ENCODE data around the gene TCEANC2.
"Not testable (repeated sequence)": the region's sequence is repeated elsewhere in the genome, so short reads cannot be mapped to it uniquely, and the experiment has no call there.

TCEANC2 gene

DNA sequence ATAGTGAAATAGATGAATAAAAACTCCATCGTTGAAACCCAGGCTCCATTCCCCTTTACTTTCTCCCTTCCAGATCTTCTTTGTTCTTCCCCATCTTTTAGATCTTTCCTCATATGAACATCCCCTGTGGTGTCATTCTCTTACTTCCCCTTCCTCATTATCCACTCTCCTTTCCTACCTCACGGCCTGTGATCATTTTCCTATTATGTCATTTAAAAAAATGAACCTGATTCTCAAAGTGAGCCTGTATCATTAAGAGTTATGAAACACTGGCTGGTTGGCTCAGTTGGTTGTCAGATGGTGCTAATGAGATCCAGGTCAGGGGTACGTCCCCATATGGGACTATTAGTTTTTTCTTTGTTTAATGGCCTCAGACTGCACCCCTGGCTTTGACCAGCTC is 38.3 kb downstream of the TCEANC2 start:
- FAIRE-seq (no peak), DNase-seq (ENCODE audit: insufficient read length, low spot score) (no peak)
- TF ChIP-seq, protein P1, sequence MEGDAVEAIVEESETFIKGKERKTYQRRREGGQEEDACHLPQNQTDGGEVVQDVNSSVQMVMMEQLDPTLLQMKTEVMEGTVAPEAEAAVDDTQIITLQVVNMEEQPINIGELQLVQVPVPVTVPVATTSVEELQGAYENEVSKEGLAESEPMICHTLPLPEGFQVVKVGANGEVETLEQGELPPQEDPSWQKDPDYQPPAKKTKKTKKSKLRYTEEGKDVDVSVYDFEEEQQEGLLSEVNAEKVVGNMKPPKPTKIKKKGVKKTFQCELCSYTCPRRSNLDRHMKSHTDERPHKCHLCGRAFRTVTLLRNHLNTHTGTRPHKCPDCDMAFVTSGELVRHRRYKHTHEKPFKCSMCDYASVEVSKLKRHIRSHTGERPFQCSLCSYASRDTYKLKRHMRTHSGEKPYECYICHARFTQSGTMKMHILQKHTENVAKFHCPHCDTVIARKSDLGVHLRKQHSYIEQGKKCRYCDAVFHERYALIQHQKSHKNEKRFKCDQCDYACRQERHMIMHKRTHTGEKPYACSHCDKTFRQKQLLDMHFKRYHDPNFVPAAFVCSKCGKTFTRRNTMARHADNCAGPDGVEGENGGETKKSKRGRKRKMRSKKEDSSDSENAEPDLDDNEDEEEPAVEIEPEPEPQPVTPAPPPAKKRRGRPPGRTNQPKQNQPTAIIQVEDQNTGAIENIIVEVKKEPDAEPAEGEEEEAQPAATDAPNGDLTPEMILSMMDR (IDR thresholded peaks at IDR 0.05; ENCODE audit: insufficient read depth, missing control alignments): no peak

- FAIRE-seq (no peak), DNase-seq (ENCODE audit: insufficient read length, low spot score) (no peak)
- TF ChIP-seq, protein P1 (IDR thresholded peaks at IDR 0.05; ENCODE audit: insufficient read depth, missing control alignments): no peak
Measured at GRCh38 chr1:54094001-54094729, 40.8 kb downstream of the TCEANC2 start.

- not testable (repeated sequence) for DNase-seq (ENCODE audit: insufficient read length, low spot score); FAIRE-seq
Measured at GRCh38 chr1:54094730-54095105, 41.3 kb downstream of the TCEANC2 start.

DNA sequence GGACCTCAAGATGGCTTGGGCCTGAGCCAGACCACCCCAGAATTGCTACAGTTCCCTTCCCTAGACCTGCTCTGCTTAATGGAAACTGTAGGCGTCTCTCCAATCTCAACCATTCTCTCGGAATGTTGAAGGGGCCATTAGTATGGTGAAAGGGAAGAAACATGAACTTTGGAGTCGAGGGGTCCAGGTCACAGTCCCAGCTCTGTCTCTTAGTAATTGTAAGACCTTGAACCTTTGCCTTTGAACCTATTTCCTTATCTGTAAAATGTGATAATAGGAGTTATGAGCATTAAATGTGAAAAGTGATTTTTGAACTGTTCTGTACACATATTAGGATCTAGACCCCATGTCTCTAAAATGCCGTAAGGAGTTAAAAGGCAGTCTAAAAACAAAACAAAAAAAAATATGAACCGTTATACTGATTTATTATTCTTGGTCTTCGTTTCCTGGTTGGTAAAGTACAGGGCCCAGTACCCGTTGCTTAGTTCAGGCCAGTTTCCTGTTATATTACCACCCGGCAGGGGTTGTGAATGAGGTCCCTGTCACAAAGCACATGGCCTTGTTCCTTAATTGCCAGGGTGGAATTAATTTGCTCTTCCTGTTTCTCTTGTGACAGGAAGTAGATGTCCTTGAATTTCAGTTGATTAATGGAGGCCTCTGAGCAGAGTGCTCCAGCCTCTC is 42.3 kb downstream of the TCEANC2 start:
- DNase-seq (ENCODE audit: insufficient read length, low spot score): no peak
- no peak for FAIRE-seq
- TF ChIP-seq, protein P1 (IDR thresholded peaks at IDR 0.05; ENCODE audit: insufficient read depth, missing control alignments): no peak

DNA sequence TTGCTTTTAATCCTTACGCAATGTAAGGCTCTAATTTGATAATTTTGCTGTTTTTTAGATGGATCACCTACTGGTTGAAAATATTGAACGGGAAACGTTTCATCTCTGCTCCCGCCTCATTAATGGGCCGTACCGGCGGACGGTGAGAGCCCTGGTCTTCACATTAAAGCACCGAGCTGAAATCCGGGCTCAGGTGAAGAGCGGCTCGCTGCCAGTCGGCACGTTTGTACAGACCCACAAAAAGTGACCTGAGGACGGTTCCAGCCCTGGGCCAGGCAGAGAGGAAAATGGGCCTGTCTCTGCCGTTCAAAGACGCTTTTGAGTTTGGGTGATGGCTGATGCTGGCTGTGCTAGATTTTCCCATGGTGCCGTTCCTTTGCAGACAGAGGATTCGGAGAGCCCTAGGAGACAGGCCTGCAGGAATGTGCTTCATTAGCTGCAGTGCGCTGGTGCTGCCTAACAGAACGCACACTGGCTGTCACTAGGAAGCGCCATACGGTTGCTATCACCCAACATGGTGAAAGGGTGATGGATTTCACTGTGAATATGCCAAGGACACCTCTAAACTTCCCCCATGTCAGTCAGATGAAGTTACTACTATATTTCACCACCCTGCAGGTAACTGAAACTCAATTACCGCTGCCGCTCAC is 42.9 kb downstream of the TCEANC2 start:
- DNase-seq (ENCODE audit: insufficient read length, low spot score): no peak
- no peak for FAIRE-seq
- TF ChIP-seq, protein P1 (IDR thresholded peaks at IDR 0.05; ENCODE audit: insufficient read depth, missing control alignments): no peak

DNA sequence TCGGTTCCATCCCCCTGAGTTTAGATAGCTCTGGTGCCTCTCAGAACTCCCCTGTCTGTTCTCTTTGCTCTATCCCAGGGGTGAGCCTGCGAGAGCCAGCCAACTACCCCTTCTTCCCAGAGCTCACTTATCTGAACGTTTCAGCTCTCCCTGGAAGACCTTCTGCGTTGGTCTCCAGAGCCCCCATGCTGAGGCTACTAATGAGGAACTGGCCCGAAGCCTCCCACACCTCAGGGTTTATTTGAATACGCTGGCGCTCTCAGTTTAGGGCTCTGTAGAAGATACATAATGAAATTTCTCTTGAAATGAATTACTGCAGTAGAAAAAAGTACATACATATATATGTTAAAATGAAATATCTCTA is 43.5 kb downstream of the TCEANC2 start:
- TF ChIP-seq, protein P1 (IDR thresholded peaks at IDR 0.05; ENCODE audit: insufficient read depth, missing control alignments): no peak
- DNase-seq (ENCODE audit: insufficient read length, low spot score) (no peak), FAIRE-seq (no peak)

GRCh38 chr1:54099061-54099610 is 45.7 kb downstream of the TCEANC2 start:
- TF ChIP-seq, protein P1 (IDR thresholded peaks at IDR 0.05; ENCODE audit: insufficient read depth, missing control alignments): no peak
- DNase-seq (ENCODE audit: insufficient read length, low spot score) (no peak), FAIRE-seq (no peak)
